GM12878 (cell line): ENCODE results near the gene VPREB1. TPM values are rescaled to one million over a fixed set of nuclear protein-coding genes. Genes with fewer than 3 reads are reported as not detected.

Experiments
- ATAC-seq: fragments of 200-7000 bp; cut with Tn5 transposase; 3 replicates; pipeline ENCODE4 v1.9.1; 2020; ENCODE audit warnings: mild to moderate bottlenecking, moderate library complexity
- BruUV-seq: library from RNA; stranded (reverse); fragments of 400-500 nt; replicated peaks from 2 replicates; lab custom pipeline; 2021; lab: Mats Ljungman, UMichigan
- CTCF ChIA-PET: fragments of 300-600 bp; sonication (Branson Sonifier 250); formaldehyde crosslinking; extraction: SDS; loops from one replicate; lab custom pipeline; 2021; ENCODE audit warnings: inconsistent platforms; lab: Yijun Ruan, JAX
- POLR2A ChIA-PET: fragments of 350-600 bp; formaldehyde crosslinking; extraction: SDS; loops from one replicate; lab custom pipeline; 2021; ENCODE audit warnings: inconsistent platforms; lab: Charles Lee
- RAD21 ChIA-PET: fragments of 300-600 bp; sonication (Branson Sonifier 250); formaldehyde crosslinking; loops from one replicate; lab custom pipeline; 2023; ENCODE audit warnings: antibody characterized with exemption; ENCODE audit not compliant: unreplicated experiment; lab: Charles Lee
- SMC1A ChIA-PET: fragments of 300-600 bp; sonication (Branson Sonifier 250); formaldehyde crosslinking; loops from one replicate; lab custom pipeline; 2023; ENCODE audit not compliant: unreplicated experiment, uncharacterized antibody; lab: Charles Lee
- DNase-seq: peaks from one replicate; pipeline ENCODE4 v3.0.0-alpha.2; 2011; ENCODE audit warnings: low read depth, low spot score
- FAIRE-seq: peaks from 3 replicates; lab custom pipeline; 2011; peaks lifted over from hg19 to GRCh38; lab: Jason Lieb, UNC
- H2AFZ ChIP-seq: 2 replicates; pipeline ENCODE4 v1.6.0; 2011; ENCODE audit warnings: low read depth, low read length, control low read depth; ENCODE audit not compliant: control insufficient read depth
- H3K27ac ChIP-seq: 2 replicates; pipeline ENCODE4 v1.5.1; 2011; ENCODE audit warnings: control low read depth; ENCODE audit not compliant: control insufficient read depth, insufficient read depth
- H3K27me3 ChIP-seq, 2 experiments: replicated peaks in 1 of 2; 2 replicates each; pipeline versions ENCODE4 v1.6.0 to v1.6.1; 2011; ENCODE audit warnings: low read length in 1 of 2; ENCODE audit not compliant: control insufficient read depth in 2 of 2, insufficient read depth in 2 of 2
- H3K36me3 ChIP-seq, 2 experiments: 2 replicates each; pipeline ENCODE4 v1.5.1; 2011; ENCODE audit warnings: low read length in 1 of 2; ENCODE audit not compliant: control insufficient read depth in 2 of 2, insufficient read depth in 2 of 2
- H3K4me1 ChIP-seq: 2 replicates; pipeline ENCODE4 v1.6.1; 2011; ENCODE audit warnings: mild to moderate bottlenecking, low read length, moderate library complexity, mixed read lengths; ENCODE audit not compliant: control insufficient read depth, insufficient read depth
- H3K4me2 ChIP-seq: 2 replicates; pipeline ENCODE4 v1.6.0; 2011; ENCODE audit warnings: control low read depth; ENCODE audit not compliant: control insufficient read depth, insufficient read depth
- H3K4me3 ChIP-seq: fragments of 200-600 bp; sonication (generic); 2 replicates; pipeline ENCODE4 v1.5.1; 2016
- H3K79me2 ChIP-seq: 2 replicates; pipeline ENCODE4 v1.6.0; 2011; ENCODE audit warnings: low read length; ENCODE audit not compliant: control insufficient read depth, insufficient read depth
- H3K9ac ChIP-seq: 2 replicates; pipeline ENCODE4 v1.8.0; 2011; ENCODE audit warnings: low read length, control low read depth, mixed read lengths; ENCODE audit not compliant: control insufficient read depth, insufficient read depth
- H3K9me3 ChIP-seq: replicated peaks from 3 replicates; pipeline ENCODE4 v1.5.1; 2011; ENCODE audit warnings: mild to moderate bottlenecking, low read length; ENCODE audit not compliant: control insufficient read depth, insufficient read depth
- H4K20me1 ChIP-seq: 2 replicates; pipeline ENCODE4 v1.6.0; 2011; ENCODE audit not compliant: control insufficient read depth, insufficient read depth
- ATF7 ChIP-seq: fragments of 450-650 bp; IDR thresholded peaks from 2 replicates; pipeline ENCODE4 v1.6.1; 2016; ENCODE audit warnings: low read depth, mild to moderate bottlenecking
- CTCF ChIP-seq, 3 experiments: IDR thresholded peaks in 2 of 3; conservative IDR thresholded peaks in 1 of 3; 2 replicates each; pipeline ENCODE4 v1.5.1; 2011; ENCODE audit warnings: low read depth in 3 of 3, low read length in 3 of 3, mild to moderate bottlenecking in 3 of 3, control low read depth in 2 of 3, moderate library complexity in 2 of 3, inconsistent platforms in 1 of 3, mixed read lengths in 1 of 3; ENCODE audit not compliant: control insufficient read depth in 2 of 3, insufficient read depth in 1 of 3; ENCODE audit errors: extremely low read depth in 1 of 3
- ELK1 ChIP-seq: IDR thresholded peaks from 2 replicates; pipeline ENCODE4 v1.6.1; 2012; ENCODE audit warnings: low read depth, low read length, improper control_type of control experiment
- HCFC1 ChIP-seq: fragments of 150-350 bp; IDR thresholded peaks from 2 replicates; pipeline ENCODE4 v1.6.1; 2014; ENCODE audit warnings: low read length
- HDAC6 ChIP-seq: fragments of 200-600 bp; sonication (generic); IDR thresholded peaks from one replicate; pipeline ENCODE4 v1.8.0; 2017; ENCODE audit warnings: antibody characterized with exemption; ENCODE audit not compliant: unreplicated experiment
- HSF1 ChIP-seq: fragments of 150-350 bp; IDR thresholded peaks from 2 replicates; pipeline ENCODE4 v1.6.1; 2014; ENCODE audit warnings: mild to moderate bottlenecking, low read depth, low read length
- IKZF2 ChIP-seq, 2 experiments: fragments of 450-650 bp; IDR thresholded peaks; 2 replicates each; pipeline ENCODE4 v1.6.1; 2017; ENCODE audit warnings: mild to moderate bottlenecking in 2 of 2, moderate library complexity in 2 of 2
- MEF2A ChIP-seq: IDR thresholded peaks from 2 replicates; pipeline ENCODE4 v1.6.1; 2011; ENCODE audit warnings: low read depth, mild to moderate bottlenecking, low read length, moderate library complexity; ENCODE audit not compliant: insufficient read depth
- NFYA ChIP-seq: IDR thresholded peaks from 2 replicates; pipeline ENCODE4 v1.6.1; 2011; ENCODE audit warnings: low read depth, mild to moderate bottlenecking, low read length, improper control_type of control experiment, borderline replicate concordance
- PAX5 ChIP-seq: IDR thresholded peaks from 2 replicates; pipeline ENCODE4 v1.6.1; 2011; ENCODE audit warnings: low read depth, low read length, borderline replicate concordance
- POLR2AphosphoS5 ChIP-seq: IDR thresholded peaks from 2 replicates; pipeline ENCODE4 v1.6.1; 2011; ENCODE audit warnings: mild to moderate bottlenecking, low read length, inconsistent platforms
- RAD21 ChIP-seq: IDR thresholded peaks from 2 replicates; pipeline ENCODE4 v1.6.1; 2011; ENCODE audit warnings: mild to moderate bottlenecking, low read depth, low read length, moderate library complexity; ENCODE audit not compliant: insufficient read depth
- SMAD1 ChIP-seq: fragments of 450-650 bp; IDR thresholded peaks from 2 replicates; pipeline ENCODE4 v1.6.1; 2018; ENCODE audit warnings: mild to moderate bottlenecking, low read depth; ENCODE audit not compliant: partially characterized antibody
- SMARCA5 ChIP-seq: fragments of 450-650 bp; IDR thresholded peaks from 2 replicates; pipeline ENCODE4 v1.6.1; 2017; ENCODE audit warnings: mild to moderate bottlenecking
- SMC3 ChIP-seq: IDR thresholded peaks from 2 replicates; pipeline ENCODE4 v1.6.1; 2011; ENCODE audit warnings: low read length, improper control_type of control experiment, borderline replicate concordance
- SPI1 ChIP-seq: IDR thresholded peaks from 2 replicates; pipeline ENCODE4 v1.6.1; 2011; ENCODE audit warnings: low read depth, mild to moderate bottlenecking, low read length, moderate library complexity, borderline replicate concordance; ENCODE audit not compliant: insufficient read depth
- SREBF2 ChIP-seq: IDR thresholded peaks from 2 replicates; pipeline ENCODE4 v1.6.1; 2012; ENCODE audit warnings: mild to moderate bottlenecking, low read length
- TCF3 ChIP-seq: IDR thresholded peaks from 2 replicates; pipeline ENCODE4 v1.6.1; 2012; ENCODE audit warnings: low read depth, mild to moderate bottlenecking, low read length, borderline replicate concordance; ENCODE audit not compliant: insufficient read depth
- ZNF207 ChIP-seq: fragments of 450-650 bp; IDR thresholded peaks from 2 replicates; pipeline ENCODE4 v1.6.1; 2014; ENCODE audit warnings: antibody characterized with exemption, mild to moderate bottlenecking, borderline replicate concordance
- ZNF24 ChIP-seq: fragments of 450-650 bp; IDR thresholded peaks from 2 replicates; pipeline ENCODE4 v1.6.1; 2017; ENCODE audit warnings: antibody characterized with exemption, mild to moderate bottlenecking
- WGBS: methylation state at CpG from one replicate; pipeline ENCODE4 v1.1.6; 2016; ENCODE audit warnings: low lambda C conversion rate; ENCODE audit not compliant: insufficient replicate concordance, insufficient coverage; ENCODE audit errors: missing lambda C conversion rate; 5-methylcytosine and 5-hydroxymethylcytosine counted together
- in situ Hi-C: fragments of 300-500 bp; cut with MboI; formaldehyde crosslinking; loops from 9 replicates; pipeline ENCODE4 v1.14.3; 2018; ENCODE audit warnings: mixed read lengths
- intact Hi-C: fragments of 100-400 bp; cut with micrococcal nuclease; formaldehyde crosslinking; loops from one replicate; pipeline ENCODE4 v1.14.2; 2022; ENCODE audit not compliant: unreplicated experiment
- polyA plus RNA-seq, 11 experiments: library from polyadenylated mRNA; depleted of rRNA in 4 of 11; unstranded in 6 of 11; stranded (reverse) in 5 of 11; fragments of >200 nt; fragmentation: Nextera tagmentation in 4 of 11; fragmentation: Illumina TruSeq in 1 of 11; extraction: Ambion mirVana in 4 of 11; extraction: Trizol in 1 of 11; gene quantifications; 1 replicate in 1 of 11; 2 replicates in 10 of 11; pipeline versions ENCODE4 v1.2.1 to v1.2.3, GENCODE V29; 2011 to 2016; ENCODE audit warnings: inconsistent platforms in 2 of 11, missing spikeins in 2 of 11, low read depth in 1 of 11
- total RNA-seq, 4 experiments: library from RNA; depleted of rRNA in 3 of 4; stranded (reverse); fragments of >200 nt in 3 of 4; fragmentation: Illumina TruSeq in 1 of 4; extraction: Trizol in 1 of 4; gene quantifications; 2 replicates each; pipeline versions ENCODE4 v1.2.1 to v1.2.3, GENCODE V29; 2013 to 2021

The VPREB1 gene
- total and polyA plus RNA-seq, 10 of the 15 experiments (the other 5 are each of a cell fraction or from before 2014, with no cell fraction given) = not detected

GRCh38 chr22:22201185-22201929 is 43.2 kb upstream of the VPREB1 start:
- in situ Hi-C loops (no loop called here), intact Hi-C loops (loop anchor here (10.0 kb wide), 2 partner anchors 143 to 223 kb away; no protein-coding TSS in a partner anchor)
- FAIRE-seq (no peak), DNase-seq (no peak), ATAC-seq (peak; percentile 70)
- H3K9me3 ChIP-seq = no peaks in the 10 kb centered on the region
- CTCF ChIA-PET = interaction anchor here (0.7 to 2.8 kb wide), 13 partner anchors 9 to 171 kb away, joined by 3 to 14 read pairs (median 3); no protein-coding TSS in a partner anchor
- peaks cover 14% of the 10 kb centered on the region for H3K4me1 ChIP-seq
- H3K4me2 ChIP-seq = no peak overlapping the region
- H3K27ac ChIP-seq = no peak overlapping the region
- no peaks in the 10 kb centered on the region for H3K27me3 ChIP-seq
- peak overlapping the region; percentile 23; the same call in 1 of the 2 replicates for H2AFZ ChIP-seq
- SMC1A ChIA-PET = interaction anchor here (0.9 to 1.3 kb wide), 7 partner anchors 10 to 170 kb away, joined by 3 to 6 read pairs (median 3); no protein-coding TSS in a partner anchor
- H4K20me1 ChIP-seq = no peaks in the 10 kb centered on the region
- RAD21 ChIA-PET = interaction anchor here (1.0 to 2.0 kb wide), 4 partner anchors 34 to 171 kb away, joined by 3 to 12 read pairs (median 4); no protein-coding TSS in a partner anchor
- no peak overlapping the region for H3K9ac ChIP-seq
- POLR2A ChIA-PET = no interaction called here
- no peaks in the 10 kb centered on the region for H3K36me3 ChIP-seq
- no peaks in the 10 kb centered on the region for H3K79me2 ChIP-seq
- WGBS = 46% methylated on average over 11 of the region's 11 CpGs
- no peak overlapping the region for H3K4me3 ChIP-seq
- BruUV-seq = no TSS peak
- TF ChIP-seq TCF3 = peak; percentile 92
- no peak for TF ChIP-seq HDAC6
- no peak for TF ChIP-seq SPI1
- TF ChIP-seq ZNF24 = no peak
- TF ChIP-seq HSF1 = no peak
- no peak for TF ChIP-seq IKZF2 (IDR thresholded peaks at IDR 0.05)
- no peak for TF ChIP-seq PAX5
- no peak for TF ChIP-seq SMARCA5
- TF ChIP-seq SREBF2 = no peak
- no peak for TF ChIP-seq NFYA
- TF ChIP-seq SMAD1 = no peak
- no peak for TF ChIP-seq HCFC1
- TF ChIP-seq ELK1 = no peak
- peak; percentile 12; the same call in 1 of the 2 replicates for TF ChIP-seq SMC3
- TF ChIP-seq MEF2A = no peak
- no peak for TF ChIP-seq POLR2AphosphoS5
- no peak for TF ChIP-seq ZNF207
- no peak for TF ChIP-seq ATF7
- TF ChIP-seq RAD21 = peak; percentile 40
- peak in 2 of 3 experiments; percentile 39 to 58 for TF ChIP-seq CTCF (IDR thresholded peaks at IDR 0.05 in 2 of 3, conservative IDR thresholded peaks at IDR 0.05 in 1 of 3; ENCODE audit: control insufficient read depth in 2 of 3, extremely low read depth in 1 of 3, insufficient read depth in 1 of 3, low read depth in 3 of 3, low read length in 3 of 3)
